Bronchial epithelial cell (primary cell): ENCODE data around the gene DPP4. TPM values are rescaled to one million over a fixed set of nuclear protein-coding genes. Genes with fewer than 3 reads are reported as not detected.
A peak's percentile ranks its signal among the peaks of the same experiment; 100 is the strongest.

Experiments used
- DNase-seq: peaks from one replicate; pipeline ENCODE4 v3.0.0-alpha.2; 2010; ENCODE audit warnings: low read depth
- FAIRE-seq: peaks from 2 replicates; lab custom pipeline; 2011; peaks lifted over from hg19 to GRCh38; lab: Jason Lieb, UNC
- H3K27me3 ChIP-seq: 2 replicates; pipeline ENCODE4 v1.5.1; 2011; ENCODE audit warnings: low read length; ENCODE audit not compliant: control insufficient read depth, insufficient read depth
- H3K36me3 ChIP-seq: 2 replicates; pipeline ENCODE4 v1.5.1; 2011; ENCODE audit warnings: low read length; ENCODE audit not compliant: control insufficient read depth, insufficient read depth
- H3K4me3 ChIP-seq: 2 replicates; pipeline ENCODE4 v1.5.1; 2011; ENCODE audit warnings: mild to moderate bottlenecking, low read depth, low read length, control low read depth
- CTCF ChIP-seq: IDR thresholded peaks from 2 replicates; pipeline ENCODE4 v1.5.1; 2011; ENCODE audit warnings: mild to moderate bottlenecking, moderate library complexity, low read length, control low read depth, inconsistent platforms; ENCODE audit not compliant: insufficient read depth, severe bottlenecking
- total RNA-seq: library from RNA; depleted of rRNA; stranded (reverse); fragments of >200 nt; gene quantifications from 2 replicates; pipeline ENCODE4 v1.2.1, GENCODE V29; 2014

The DPP4 gene
- total RNA-seq, 1 donor from 2014 or later = 2.9 TPM

- FAIRE-seq = peak; percentile 73
- H3K27me3 ChIP-seq = no peaks in the 10 kb centered on the region
- DNase-seq = peak; percentile 86
- no peak overlapping the region for H3K4me3 ChIP-seq
- H3K36me3 ChIP-seq = no peaks in the 10 kb centered on the region
- TF ChIP-seq CTCF = no peak
Measured at GRCh38 chr2:162113776-162114168, 39.8 kb upstream of the DPP4 start.

- no peak for TF ChIP-seq CTCF
- DNase-seq (no peak), FAIRE-seq (no peak)
- H3K4me3 ChIP-seq = no peak overlapping the region
- no peaks in the 10 kb centered on the region for H3K27me3 ChIP-seq
- H3K36me3 ChIP-seq = no peaks in the 10 kb centered on the region
Measured at GRCh38 chr2:162113088-162113775, 39.2 kb upstream of the DPP4 start.

GRCh38 chr2:162111958-162112850 is 38.2 kb upstream of the DPP4 start:
- Histone ChIP-seq H3K27me3 (no peaks in the 10 kb centered on the region), H3K4me3 (no peak overlapping the region), H3K36me3 (no peaks in the 10 kb centered on the region)
- no peak for TF ChIP-seq CTCF
- FAIRE-seq (peak; percentile 50), DNase-seq (peak; percentile 91)

- DNase-seq (no peak), FAIRE-seq (no peak)
- no peak for TF ChIP-seq CTCF
- no peak overlapping the region for H3K4me3 ChIP-seq
- no peaks in the 10 kb centered on the region for H3K36me3 ChIP-seq
- H3K27me3 ChIP-seq = no peaks in the 10 kb centered on the region
Measured at GRCh38 chr2:162107361-162107901, 33.4 kb upstream of the DPP4 start.

- FAIRE-seq = no peak
- TF ChIP-seq CTCF = no peak
Measured at GRCh38 chr2:162106746-162107145, 32.7 kb upstream of the DPP4 start.

More at GRCh38 chr2:162106746-162107145, 32.7 kb upstream of the DPP4 start:
- Histone ChIP-seq H3K27me3 (no peaks in the 10 kb centered on the region), H3K36me3 (no peaks in the 10 kb centered on the region), H3K4me3 (no peak overlapping the region)
- DNase-seq = no peak
